Caco-2 (cell line): ENCODE data around the gene ADGRB3. TPM values are rescaled to one million over a fixed set of nuclear protein-coding genes. Genes with fewer than 3 reads are reported as not detected.

Source experiments
- BruUV-seq: library from RNA; stranded (reverse); fragments of 400-500 nt; replicated peaks from 2 replicates; lab custom pipeline; 2021; lab: Mats Ljungman, UMichigan
- CTCF ChIA-PET: fragments of 300-600 bp; sonication (Branson Sonifier 250); formaldehyde crosslinking; loops from one replicate; lab custom pipeline; 2022; ENCODE audit warnings: antibody characterized with exemption; lab: Charles Lee
- POLR2A ChIA-PET: fragments of 300-600 bp; sonication (Branson Sonifier 250); formaldehyde crosslinking; loops from one replicate; lab custom pipeline; 2022; ENCODE audit warnings: antibody characterized with exemption; lab: Charles Lee
- DNase-seq, 2 experiments: peaks; one replicate each; pipeline versions ENCODE4 v3.0.0 to v3.0.0-alpha.2; 2020 to 2022
- H3K27me3 ChIP-seq: replicated peaks from 2 replicates; pipeline ENCODE4 v1.6.0; 2011; ENCODE audit warnings: low read length; ENCODE audit not compliant: control insufficient read depth, insufficient read depth
- H3K36me3 ChIP-seq: 2 replicates; pipeline ENCODE4 v1.5.1; 2011; ENCODE audit warnings: low read length; ENCODE audit not compliant: control insufficient read depth, insufficient read depth
- H3K4me1 ChIP-seq: fragments of 250-450 bp; sonication (Bioruptor Pico); 2 replicates; pipeline ENCODE4 v1.5.1; 2020; ENCODE audit warnings: mild to moderate bottlenecking
- H3K4me3 ChIP-seq: 2 replicates; pipeline ENCODE4 v1.5.1; 2011; ENCODE audit warnings: low read depth, mild to moderate bottlenecking, control low read depth, low read length
- H3K9me3 ChIP-seq: fragments of 250-450 bp; sonication (Bioruptor Pico); 2 replicates; pipeline ENCODE4 v1.5.1; 2020; ENCODE audit warnings: mild to moderate bottlenecking, moderate library complexity
- H3K27ac Mint-ChIP-seq: one replicate; pipeline ENCODE4 v1.8.0; 2022; ENCODE audit warnings: mixed read lengths; ENCODE audit not compliant: unreplicated experiment
- H3K27me3 Mint-ChIP-seq: one replicate; pipeline ENCODE4 v1.8.0; 2022; ENCODE audit warnings: mixed read lengths; ENCODE audit not compliant: insufficient read depth, unreplicated experiment
- H3K36me3 Mint-ChIP-seq: one replicate; pipeline ENCODE4 v1.8.0; 2022; ENCODE audit warnings: mild to moderate bottlenecking, mixed read lengths; ENCODE audit not compliant: insufficient read depth, unreplicated experiment
- H3K4me1 Mint-ChIP-seq: one replicate; pipeline ENCODE4 v1.8.0; 2022; ENCODE audit warnings: low read depth, mixed read lengths; ENCODE audit not compliant: unreplicated experiment
- H3K4me3 Mint-ChIP-seq: one replicate; pipeline ENCODE4 v1.8.0; 2022; ENCODE audit warnings: mild to moderate bottlenecking, moderate library complexity, mixed read lengths; ENCODE audit not compliant: unreplicated experiment
- H3K9me3 Mint-ChIP-seq: one replicate; pipeline ENCODE4 v1.8.0; 2022; ENCODE audit warnings: mixed read lengths; ENCODE audit not compliant: unreplicated experiment
- intact Hi-C: fragments of 100-400 bp; cut with micrococcal nuclease; formaldehyde crosslinking; loops from one replicate; pipeline ENCODE4 v1.10.0; 2022; ENCODE audit not compliant: unreplicated experiment
- total RNA-seq: library from RNA; stranded (reverse); gene quantifications from 2 replicates; pipeline ENCODE4 v1.2.3, GENCODE V29; 2022
- TF ChIP-seq, protein P1 (sequence below), 2 experiments: fragments of 200-600 bp in 1 of 2; IDR thresholded peaks; 1 replicate in 1 of 2; 2 replicates in 1 of 2; pipeline versions ENCODE4 v1.5.1 to v1.8.0; 2011 to 2022; ENCODE audit warnings: antibody characterized with exemption in 1 of 2, control low read depth in 1 of 2, inconsistent platforms in 1 of 2, low read depth in 1 of 2, low read length in 1 of 2, mild to moderate bottlenecking in 1 of 2, moderate library complexity in 1 of 2; ENCODE audit not compliant: insufficient read depth in 1 of 2, severe bottlenecking in 1 of 2, unreplicated experiment in 1 of 2

ADGRB3 gene
- total RNA-seq, 1 experiment from 2014 or later = 0.18 TPM

DNA sequence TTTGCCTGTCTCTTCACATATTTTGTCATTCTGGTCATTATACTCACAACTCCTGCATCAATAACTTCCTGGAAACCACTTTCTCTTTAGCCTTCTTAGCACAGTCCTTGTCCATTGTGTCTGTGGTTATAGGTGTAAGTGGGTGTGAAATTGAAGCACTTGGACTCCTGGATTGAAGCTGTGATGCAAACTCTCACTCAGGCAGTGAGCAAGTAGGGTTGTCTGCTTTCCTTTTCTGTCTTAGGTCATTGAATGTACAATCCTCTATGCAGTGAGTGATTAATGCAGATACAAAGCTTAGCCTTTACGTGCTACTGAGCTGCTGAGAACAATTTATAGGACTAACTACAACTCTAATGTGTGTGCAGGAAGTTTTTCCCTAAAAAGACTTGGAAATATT, 54.8 kb downstream of the ADGRB3 start:
- no peaks in the 10 kb centered on the region for H3K27me3 Mint-ChIP-seq
- ChIA-PET CTCF (no interaction called here), POLR2A (no interaction called here)
- H3K36me3 ChIP-seq = no peaks in the 10 kb centered on the region
- no peaks in the 10 kb centered on the region for H3K4me1 ChIP-seq
- H3K27ac Mint-ChIP-seq = no peak overlapping the region
- H3K4me3 ChIP-seq = no peak overlapping the region
- H3K36me3 Mint-ChIP-seq = no peaks in the 10 kb centered on the region
- no peak for DNase-seq
- H3K9me3 ChIP-seq = no peaks in the 10 kb centered on the region
- TF ChIP-seq, protein P1, sequence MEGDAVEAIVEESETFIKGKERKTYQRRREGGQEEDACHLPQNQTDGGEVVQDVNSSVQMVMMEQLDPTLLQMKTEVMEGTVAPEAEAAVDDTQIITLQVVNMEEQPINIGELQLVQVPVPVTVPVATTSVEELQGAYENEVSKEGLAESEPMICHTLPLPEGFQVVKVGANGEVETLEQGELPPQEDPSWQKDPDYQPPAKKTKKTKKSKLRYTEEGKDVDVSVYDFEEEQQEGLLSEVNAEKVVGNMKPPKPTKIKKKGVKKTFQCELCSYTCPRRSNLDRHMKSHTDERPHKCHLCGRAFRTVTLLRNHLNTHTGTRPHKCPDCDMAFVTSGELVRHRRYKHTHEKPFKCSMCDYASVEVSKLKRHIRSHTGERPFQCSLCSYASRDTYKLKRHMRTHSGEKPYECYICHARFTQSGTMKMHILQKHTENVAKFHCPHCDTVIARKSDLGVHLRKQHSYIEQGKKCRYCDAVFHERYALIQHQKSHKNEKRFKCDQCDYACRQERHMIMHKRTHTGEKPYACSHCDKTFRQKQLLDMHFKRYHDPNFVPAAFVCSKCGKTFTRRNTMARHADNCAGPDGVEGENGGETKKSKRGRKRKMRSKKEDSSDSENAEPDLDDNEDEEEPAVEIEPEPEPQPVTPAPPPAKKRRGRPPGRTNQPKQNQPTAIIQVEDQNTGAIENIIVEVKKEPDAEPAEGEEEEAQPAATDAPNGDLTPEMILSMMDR (IDR thresholded peaks at IDR 0.05; ENCODE audit: insufficient read depth in 1 of 2, low read depth in 1 of 2, low read length in 1 of 2, severe bottlenecking in 1 of 2, unreplicated experiment in 1 of 2) = no peak
- no peaks in the 10 kb centered on the region for H3K27me3 ChIP-seq
- no peaks in the 10 kb centered on the region for H3K9me3 Mint-ChIP-seq
- no peaks in the 10 kb centered on the region for H3K4me1 Mint-ChIP-seq
- no TSS peak for BruUV-seq
- H3K4me3 Mint-ChIP-seq = no peak overlapping the region
- intact Hi-C loops = no loop called here

DNA sequence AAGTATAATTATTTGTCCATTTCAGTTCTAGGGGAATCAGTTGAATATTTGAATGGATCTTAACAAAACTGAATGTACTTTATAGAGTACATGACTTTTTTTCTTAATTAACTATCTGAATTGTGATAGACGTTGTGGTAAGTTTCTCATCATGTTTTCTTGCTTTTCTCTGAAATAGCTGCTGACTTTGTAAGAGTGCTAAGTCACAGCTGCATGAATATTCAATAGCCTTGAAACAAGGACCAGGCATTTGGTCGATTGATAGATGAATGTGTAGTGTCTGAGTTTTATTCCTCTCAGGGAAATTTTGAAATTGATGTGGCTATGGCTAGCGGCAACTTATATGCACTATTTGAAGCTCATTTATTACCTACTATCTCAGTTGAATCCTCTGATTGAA, 56.0 kb downstream of the ADGRB3 start:
- no peaks in the 10 kb centered on the region for H3K36me3 ChIP-seq
- no peaks in the 10 kb centered on the region for H3K27me3 Mint-ChIP-seq
- BruUV-seq = no TSS peak
- no peak overlapping the region for H3K4me3 ChIP-seq
- intact Hi-C loops = no loop called here
- H3K4me3 Mint-ChIP-seq = no peak overlapping the region
- no peaks in the 10 kb centered on the region for H3K36me3 Mint-ChIP-seq
- H3K9me3 ChIP-seq = no peaks in the 10 kb centered on the region
- TF ChIP-seq, protein P1 (IDR thresholded peaks at IDR 0.05; ENCODE audit: insufficient read depth in 1 of 2, low read depth in 1 of 2, low read length in 1 of 2, severe bottlenecking in 1 of 2, unreplicated experiment in 1 of 2) = no peak
- H3K4me1 ChIP-seq = no peaks in the 10 kb centered on the region
- no peaks in the 10 kb centered on the region for H3K4me1 Mint-ChIP-seq
- no peaks in the 10 kb centered on the region for H3K9me3 Mint-ChIP-seq
- CTCF ChIA-PET = no interaction called here
- no peak overlapping the region for H3K27ac Mint-ChIP-seq
- POLR2A ChIA-PET = no interaction called here
- H3K27me3 ChIP-seq = no peaks in the 10 kb centered on the region
- no peak for DNase-seq

DNA sequence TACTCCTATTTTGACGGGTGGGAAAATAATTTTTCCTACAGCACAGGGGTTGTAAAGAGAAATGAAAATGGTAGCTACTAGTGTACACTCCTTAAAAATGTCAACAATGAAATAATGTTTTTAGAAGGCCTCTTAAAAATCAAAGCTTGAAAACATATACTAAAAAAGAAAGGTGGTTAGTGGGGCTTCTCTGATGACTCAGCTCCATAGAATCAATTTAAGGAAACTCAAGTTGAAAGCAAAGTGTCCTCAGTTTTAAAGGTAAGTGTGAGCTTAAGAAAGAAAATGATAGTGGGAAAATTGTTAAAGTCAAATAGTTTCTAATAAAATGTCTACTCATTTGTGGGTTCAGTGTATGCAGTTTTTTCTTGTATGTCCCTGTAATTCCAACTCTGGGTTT, 58.2 kb downstream of the ADGRB3 start:
- H3K4me3 Mint-ChIP-seq = no peak overlapping the region
- no peaks in the 10 kb centered on the region for H3K36me3 Mint-ChIP-seq
- Histone ChIP-seq H3K4me3 (no peak overlapping the region), H3K4me1 (no peaks in the 10 kb centered on the region), H3K27me3 (no peaks in the 10 kb centered on the region), H3K36me3 (no peaks in the 10 kb centered on the region), H3K9me3 (no peaks in the 10 kb centered on the region)
- intact Hi-C loops = no loop called here
- no peak for DNase-seq
- H3K4me1 Mint-ChIP-seq = no peaks in the 10 kb centered on the region
- ChIA-PET CTCF (no interaction called here), POLR2A (no interaction called here)
- TF ChIP-seq, protein P1 (IDR thresholded peaks at IDR 0.05; ENCODE audit: insufficient read depth in 1 of 2, low read depth in 1 of 2, low read length in 1 of 2, severe bottlenecking in 1 of 2, unreplicated experiment in 1 of 2) = no peak
- H3K27me3 Mint-ChIP-seq = no peaks in the 10 kb centered on the region
- no peaks in the 10 kb centered on the region for H3K9me3 Mint-ChIP-seq
- H3K27ac Mint-ChIP-seq = no peak overlapping the region
- BruUV-seq = no TSS peak
